HCT116 (cell line): ENCODE results near the gene USP21. TPM values are rescaled to one million over a fixed set of nuclear protein-coding genes. Genes with fewer than 3 reads are reported as not detected.

Experiments
- ATAC-seq: fragments of 200-7000 bp; cut with Tn5 transposase; 2 replicates; pipeline ENCODE4 v1.9.1; 2020; ENCODE audit warnings: mild to moderate bottlenecking, moderate library complexity
- BruUV-seq: library from RNA; stranded (reverse); fragments of 400-500 nt; replicated peaks from 2 replicates; lab custom pipeline; 2021; lab: Mats Ljungman, UMichigan
- CTCF ChIA-PET: fragments of 300-600 bp; sonication (Branson Sonifier 250); formaldehyde crosslinking; loops from one replicate; lab custom pipeline; 2021; ENCODE audit warnings: antibody characterized with exemption; lab: Charles Lee
- POLR2A ChIA-PET: fragments of 300-600, 350-600 bp; sonication (Branson Sonifier 250); formaldehyde crosslinking; loops from one replicate; lab custom pipeline; 2021; ENCODE audit warnings: antibody characterized with exemption; lab: Charles Lee
- RAD21 ChIA-PET, 2 experiments: fragments of 300-600 bp; sonication (Branson Sonifier 250); formaldehyde crosslinking; loops; one replicate each; lab custom pipeline; 2023; ENCODE audit warnings: low total read pairs in 2 of 2; ENCODE audit not compliant: uncharacterized antibody in 2 of 2, unreplicated experiment in 2 of 2, low non-redundant PET in 1 of 2; lab: Charles Lee
- DNase-seq: peaks from one replicate; pipeline ENCODE4 v3.0.0-alpha.2; 2010; ENCODE audit warnings: low read depth, low spot score
- H2AFZ ChIP-seq: fragments of 200-600 bp; shearing (Covaris generic), sonication (generic); 2 replicates; pipeline ENCODE4 v1.6.1; 2017; ENCODE audit warnings: low read depth, mixed run types, mixed read lengths, antibody characterized with exemption, low read length; ENCODE audit not compliant: poor library complexity, severe bottlenecking
- H3K27ac ChIP-seq: 2 replicates; pipeline ENCODE4 v1.5.1; 2012; ENCODE audit warnings: low read depth, low read length
- H3K27me3 ChIP-seq: fragments of 200-600 bp; sonication (generic); 2 replicates; pipeline ENCODE4 v1.6.1; 2016; ENCODE audit warnings: mixed run types, low read length, mixed read lengths; ENCODE audit not compliant: insufficient read depth
- H3K36me3 ChIP-seq, 2 experiments: fragments of 200-500 bp in 1 of 2; fragments of 200-600 bp in 1 of 2; sonication (Bioruptor generic) in 1 of 2; sonication (generic) in 1 of 2; 2 replicates each; pipeline versions ENCODE4 v1.5.1 to v1.6.1; 2014 to 2016; ENCODE audit warnings: low read length in 2 of 2, inconsistent platforms in 1 of 2, mixed read lengths in 1 of 2, mixed run types in 1 of 2; ENCODE audit not compliant: insufficient read depth in 2 of 2, control insufficient read depth in 1 of 2
- H3K4me1 ChIP-seq, 2 experiments: fragments of 200-600 bp in 1 of 2; sonication (generic) in 1 of 2; 2 replicates each; pipeline versions ENCODE4 v1.5.1 to v1.6.1; 2012 to 2017; ENCODE audit warnings: low read length in 2 of 2, inconsistent platforms in 1 of 2, mild to moderate bottlenecking in 1 of 2, mixed read lengths in 1 of 2, mixed run types in 1 of 2, moderate library complexity in 1 of 2; ENCODE audit not compliant: insufficient read depth in 2 of 2, control insufficient read depth in 1 of 2
- H3K4me2 ChIP-seq: fragments of 200-600 bp; sonication (generic); 2 replicates; pipeline ENCODE4 v1.6.1; 2017; ENCODE audit warnings: mixed run types, low read length, mixed read lengths
- H3K4me3 ChIP-seq, 2 experiments: fragments of 200-600 bp in 1 of 2; sonication (generic) in 1 of 2; replicated peaks in 1 of 2; 2 replicates each; pipeline ENCODE4 v1.5.1; 2011 to 2016; ENCODE audit warnings: low read length in 2 of 2, control low read depth in 1 of 2, low read depth in 1 of 2, mild to moderate bottlenecking in 1 of 2, mixed read lengths in 1 of 2, mixed run types in 1 of 2
- H3K79me2 ChIP-seq: fragments of 200-600 bp; sonication (generic); 2 replicates; pipeline ENCODE4 v1.6.1; 2017; ENCODE audit warnings: mild to moderate bottlenecking, mixed run types, low read length, moderate library complexity, mixed read lengths; ENCODE audit not compliant: insufficient read depth
- H3K9ac ChIP-seq: fragments of 200-600 bp; sonication (generic); 2 replicates; pipeline ENCODE4 v1.6.1; 2016; ENCODE audit warnings: low read length, mixed read lengths
- H3K9me2 ChIP-seq: fragments of 200-600 bp; sonication (generic), shearing (Covaris generic); 2 replicates; pipeline ENCODE4 v1.6.1; 2017; ENCODE audit warnings: mixed run types, mild to moderate bottlenecking, moderate library complexity; ENCODE audit not compliant: insufficient read depth
- H3K9me3 ChIP-seq, 2 experiments: fragments of 200-500 bp in 1 of 2; fragments of 200-600 bp in 1 of 2; sonication (Bioruptor generic) in 1 of 2; sonication (generic) in 1 of 2; 2 replicates each; pipeline ENCODE4 v1.6.1; 2014 to 2017; ENCODE audit warnings: low read length in 2 of 2, mixed read lengths in 2 of 2, inconsistent platforms in 1 of 2, low read depth in 1 of 2, mild to moderate bottlenecking in 1 of 2, mixed run types in 1 of 2, moderate library complexity in 1 of 2; ENCODE audit not compliant: control insufficient read depth in 1 of 2, insufficient read depth in 1 of 2
- H4K20me1 ChIP-seq: fragments of 200-600 bp; sonication (generic), shearing (Covaris generic); 2 replicates; pipeline ENCODE4 v1.6.1; 2017; ENCODE audit warnings: mixed run types, mild to moderate bottlenecking, moderate library complexity; ENCODE audit not compliant: insufficient read depth
- CBX3 ChIP-seq: IDR thresholded peaks from 2 replicates; pipeline ENCODE4 v1.6.1; 2012; ENCODE audit warnings: low read depth
- CEBPB ChIP-seq: IDR thresholded peaks from 2 replicates; pipeline ENCODE4 v1.6.1; 2012; ENCODE audit warnings: low read depth
- EGR1 ChIP-seq: IDR thresholded peaks from 2 replicates; pipeline ENCODE4 v1.6.1; 2012; ENCODE audit warnings: low read depth
- EZH2 ChIP-seq: fragments of 200-600 bp; sonication (generic); IDR thresholded peaks from 2 replicates; pipeline ENCODE4 v1.6.1; 2017; ENCODE audit warnings: antibody characterized with exemption, mixed run types
- FOSL1 ChIP-seq: IDR thresholded peaks from 2 replicates; pipeline ENCODE4 v1.6.1; 2012; ENCODE audit warnings: low read depth
- POLR2AphosphoS5 ChIP-seq: IDR thresholded peaks from 2 replicates; pipeline ENCODE4 v1.6.1; 2011; ENCODE audit warnings: mild to moderate bottlenecking, low read depth, low read length, moderate library complexity
- SP1 ChIP-seq: IDR thresholded peaks from 2 replicates; pipeline ENCODE4 v1.6.1; 2012; ENCODE audit warnings: low read depth
- ZFX ChIP-seq: fragments of 450-650 bp; IDR thresholded peaks from 2 replicates; pipeline ENCODE4 v1.6.1; 2017
- intact Hi-C: fragments of 100-400 bp; cut with micrococcal nuclease; formaldehyde crosslinking; loops from 2 replicates; pipeline ENCODE4 v1.10.0; 2022
- total RNA-seq: library from RNA; stranded (reverse); gene quantifications from one replicate; pipeline ENCODE4 v1.2.1, GENCODE V29; 2021; ENCODE audit not compliant: unreplicated experiment
- TF ChIP-seq, protein P1 (sequence below): IDR thresholded peaks from 2 replicates; pipeline ENCODE4 v1.6.1; 2011; ENCODE audit warnings: mild to moderate bottlenecking, low read length, moderate library complexity; ENCODE audit not compliant: insufficient replicate concordance; ENCODE audit errors: extremely low read depth
- TF ChIP-seq, protein P2 (sequence below): IDR thresholded peaks from 2 replicates; pipeline ENCODE4 v1.6.1; 2012
- TF ChIP-seq, protein P3 (sequence below): IDR thresholded peaks from 2 replicates; pipeline ENCODE4 v1.6.1; 2012

Gene USP21
- total RNA-seq, 1 experiment from 2014 or later = 22.1 TPM

DNA sequence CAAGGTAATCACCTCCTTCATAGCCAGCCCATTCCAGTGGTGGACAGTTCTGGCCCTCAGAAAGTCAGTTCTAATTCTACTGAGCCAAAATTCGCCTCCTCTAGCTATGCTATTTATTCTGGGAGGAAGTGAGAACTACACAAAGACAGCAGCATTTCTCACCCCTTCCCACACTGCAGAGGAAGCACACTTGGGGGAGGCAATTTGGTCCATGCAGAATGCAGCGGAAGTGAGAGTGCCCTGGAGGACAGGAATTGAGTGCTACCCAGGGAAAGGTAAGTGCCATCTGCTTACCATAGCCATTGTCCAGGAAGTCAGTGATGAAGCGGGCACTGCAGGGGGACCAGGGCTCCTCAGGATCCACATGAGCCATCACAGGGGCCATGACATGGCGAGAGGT is 35.9 kb downstream of the USP21 start (continued):
- TF ChIP-seq, protein P1, sequence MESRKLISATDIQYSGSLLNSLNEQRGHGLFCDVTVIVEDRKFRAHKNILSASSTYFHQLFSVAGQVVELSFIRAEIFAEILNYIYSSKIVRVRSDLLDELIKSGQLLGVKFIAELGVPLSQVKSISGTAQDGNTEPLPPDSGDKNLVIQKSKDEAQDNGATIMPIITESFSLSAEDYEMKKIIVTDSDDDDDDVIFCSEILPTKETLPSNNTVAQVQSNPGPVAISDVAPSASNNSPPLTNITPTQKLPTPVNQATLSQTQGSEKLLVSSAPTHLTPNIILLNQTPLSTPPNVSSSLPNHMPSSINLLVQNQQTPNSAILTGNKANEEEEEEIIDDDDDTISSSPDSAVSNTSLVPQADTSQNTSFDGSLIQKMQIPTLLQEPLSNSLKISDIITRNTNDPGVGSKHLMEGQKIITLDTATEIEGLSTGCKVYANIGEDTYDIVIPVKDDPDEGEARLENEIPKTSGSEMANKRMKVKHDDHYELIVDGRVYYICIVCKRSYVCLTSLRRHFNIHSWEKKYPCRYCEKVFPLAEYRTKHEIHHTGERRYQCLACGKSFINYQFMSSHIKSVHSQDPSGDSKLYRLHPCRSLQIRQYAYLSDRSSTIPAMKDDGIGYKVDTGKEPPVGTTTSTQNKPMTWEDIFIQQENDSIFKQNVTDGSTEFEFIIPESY = no peak
- no peak for TF ChIP-seq SP1
- no peak for TF ChIP-seq CEBPB
- TF ChIP-seq, protein P2, sequence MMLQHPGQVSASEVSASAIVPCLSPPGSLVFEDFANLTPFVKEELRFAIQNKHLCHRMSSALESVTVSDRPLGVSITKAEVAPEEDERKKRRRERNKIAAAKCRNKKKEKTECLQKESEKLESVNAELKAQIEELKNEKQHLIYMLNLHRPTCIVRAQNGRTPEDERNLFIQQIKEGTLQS = no peak
- TF ChIP-seq CBX3 = no peak
- TF ChIP-seq POLR2AphosphoS5 = no peak
- TF ChIP-seq ZFX = no peak
- TF ChIP-seq EZH2 = no peak
- TF ChIP-seq FOSL1 = no peak
- TF ChIP-seq EGR1 = no peak

DNA sequence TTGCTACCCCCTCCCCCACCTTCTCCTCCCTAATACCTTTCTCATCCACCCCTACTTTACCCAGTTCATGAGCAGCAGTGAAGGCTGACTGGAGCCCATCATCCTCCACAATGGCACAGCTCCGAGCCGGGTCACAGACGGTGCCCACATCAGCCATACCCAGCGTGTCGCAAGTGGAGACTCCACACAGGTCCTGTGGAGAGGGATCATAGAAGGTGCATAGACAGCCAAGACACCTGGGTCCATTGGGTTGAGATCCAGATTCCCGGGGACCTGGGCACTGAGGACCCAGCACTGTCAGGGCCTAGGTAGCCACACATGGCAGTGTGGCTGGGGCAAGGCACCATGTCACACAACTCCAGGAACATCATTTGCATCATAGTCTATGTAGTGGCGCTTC is 36.8 kb downstream of the USP21 start:
- ATAC-seq (no peak), DNase-seq (no peak)
- Histone ChIP-seq H3K27ac (no peak overlapping the region), H3K79me2 (no peaks in the 10 kb centered on the region), H3K4me1 (peaks cover 4 to 23% of the 10 kb centered on the region in 2 experiments; a peak in 3 of 4 replicates), H4K20me1 (no peaks in the 10 kb centered on the region), H3K9ac (no peak overlapping the region), H3K27me3 (no peaks in the 10 kb centered on the region), H3K9me2 (no peaks in the 10 kb centered on the region), H2AFZ (no peak overlapping the region), H3K4me3 (no peak overlapping the region), H3K4me2 (no peak overlapping the region), H3K36me3 (no peaks in the 10 kb centered on the region), H3K9me3 (no peaks in the 10 kb centered on the region)
- ChIA-PET POLR2A (no interaction called here), RAD21 (no interaction called here), CTCF (no interaction called here)
- intact Hi-C loops = no loop called here
- BruUV-seq = no TSS peak
- TF ChIP-seq, protein P3, sequence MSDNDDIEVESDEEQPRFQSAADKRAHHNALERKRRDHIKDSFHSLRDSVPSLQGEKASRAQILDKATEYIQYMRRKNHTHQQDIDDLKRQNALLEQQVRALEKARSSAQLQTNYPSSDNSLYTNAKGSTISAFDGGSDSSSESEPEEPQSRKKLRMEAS = no peak
- TF ChIP-seq ZFX (no peak), EGR1 (no peak), FOSL1 (no peak)
